ENCODE results near the gene F13A1.
"Not testable (repeated sequence)": the region's sequence is repeated elsewhere in the genome, so short reads cannot be mapped to it uniquely, and the experiment has no call there.

F13A1 gene

DNA sequence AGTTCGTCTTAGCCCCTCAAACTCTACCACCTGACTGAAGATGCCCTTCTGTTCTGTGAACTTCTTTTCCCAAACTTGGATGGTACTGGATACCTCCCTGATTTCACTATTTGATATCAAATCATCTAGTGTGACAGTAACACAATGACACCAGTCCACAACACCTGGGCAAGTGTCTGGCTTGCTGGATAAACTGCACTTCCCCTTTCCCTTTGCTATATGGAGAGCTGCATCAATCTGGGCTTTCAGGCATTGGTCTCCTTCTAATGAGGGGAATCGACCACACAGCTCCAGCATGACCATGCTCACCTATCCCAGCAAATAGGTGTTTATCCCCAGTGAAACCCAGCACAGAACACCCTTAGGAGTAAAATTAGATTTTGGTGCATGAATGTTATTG, 3.1 kb downstream of the F13A1 start:
- WGBS, result 77% methylated on average over 2 of the region's 2 CpGs
- Histone ChIP-seq H3K9ac (ENCODE audit: low read depth, low read length) (no peak overlapping the region), H3K4me3 (ENCODE audit: low read length) (no peak overlapping the region), H3K9me3 (ENCODE audit: insufficient read depth, low read depth, low read length) (no peaks in the 10 kb centered on the region), H3K27me3 (ENCODE audit: insufficient read depth, low read length) (peaks cover 33% of the 10 kb centered on the region), H3K27ac (ENCODE audit: low read depth, low read length) (no peak overlapping the region), H3K36me3 (ENCODE audit: insufficient read depth, low read length) (no peaks in the 10 kb centered on the region), H3K4me1 (ENCODE audit: insufficient read depth, low read length) (peaks cover 8% of the 10 kb centered on the region; the same call in 1 of the 2 replicates)

DNA sequence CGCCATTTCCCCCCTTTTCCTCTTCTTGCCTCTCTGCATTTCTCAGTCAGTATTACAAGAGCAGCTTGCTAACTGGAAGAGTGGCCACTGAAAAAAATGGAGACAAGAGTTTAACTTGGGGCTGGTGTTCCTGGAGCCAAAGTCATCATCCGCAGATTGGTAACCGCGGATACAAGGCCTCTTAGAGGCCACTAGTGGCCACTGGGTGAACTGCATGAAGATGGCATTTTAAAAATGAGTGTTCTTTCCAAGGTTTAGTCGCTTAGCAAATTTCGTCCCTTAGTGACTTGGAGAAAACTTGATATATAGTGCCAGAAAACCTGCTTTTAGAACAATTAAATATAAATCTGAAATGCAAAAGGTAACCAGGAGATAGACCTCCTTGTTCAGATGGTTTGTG, 4.8 kb downstream of the F13A1 start:
- 43% methylated on average over 6 of the region's 6 CpGs for WGBS
- Histone ChIP-seq H3K27me3 (ENCODE audit: insufficient read depth, low read length) (peaks cover 21% of the 10 kb centered on the region), H3K36me3 (ENCODE audit: insufficient read depth, low read length) (no peaks in the 10 kb centered on the region), H3K4me3 (ENCODE audit: low read length) (no peak overlapping the region), H3K27ac (ENCODE audit: low read depth, low read length) (no peak overlapping the region), H3K9ac (ENCODE audit: low read depth, low read length) (no peak overlapping the region), H3K9me3 (ENCODE audit: insufficient read depth, low read depth, low read length) (no peaks in the 10 kb centered on the region), H3K4me1 (ENCODE audit: insufficient read depth, low read length) (0 out of 2 replicates have a peak, but pooled peaks cover 8% of the 10 kb centered on the region)

DNA sequence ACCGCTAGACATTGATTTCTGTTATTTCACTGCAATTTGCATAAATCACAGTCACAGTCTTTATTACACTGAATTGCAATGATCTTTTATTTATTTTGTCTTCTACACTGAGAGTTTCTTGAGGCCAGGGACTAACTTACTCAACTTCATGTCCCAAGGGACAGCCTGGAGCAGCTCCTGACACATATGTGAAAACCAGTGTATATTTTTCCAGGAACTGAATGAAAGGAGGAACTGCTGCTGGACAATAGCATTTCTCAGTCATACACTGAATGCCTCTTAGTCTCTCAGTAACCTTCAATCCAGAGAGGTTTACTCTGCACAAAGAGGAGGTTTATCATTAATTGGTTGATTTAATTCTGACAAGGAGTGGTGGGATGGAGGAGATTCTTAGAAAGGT, 5.9 kb downstream of the F13A1 start:
- H3K36me3 ChIP-seq (ENCODE audit: insufficient read depth, low read length), result no peaks in the 10 kb centered on the region
- no peak overlapping the region for H3K27ac ChIP-seq (ENCODE audit: low read depth, low read length)
- 88% methylated on average over 1 of the region's 1 CpG for WGBS
- H3K4me3 ChIP-seq (ENCODE audit: low read length), result no peak overlapping the region
- H3K4me1 ChIP-seq (ENCODE audit: insufficient read depth, low read length), result 0 out of 2 replicates have a peak, but pooled peaks cover 8% of the 10 kb centered on the region
- H3K9me3 ChIP-seq (ENCODE audit: insufficient read depth, low read depth, low read length), result no peaks in the 10 kb centered on the region
- no peak overlapping the region for H3K9ac ChIP-seq (ENCODE audit: low read depth, low read length)
- H3K27me3 ChIP-seq (ENCODE audit: insufficient read depth, low read length), result peaks cover 11% of the 10 kb centered on the region

DNA sequence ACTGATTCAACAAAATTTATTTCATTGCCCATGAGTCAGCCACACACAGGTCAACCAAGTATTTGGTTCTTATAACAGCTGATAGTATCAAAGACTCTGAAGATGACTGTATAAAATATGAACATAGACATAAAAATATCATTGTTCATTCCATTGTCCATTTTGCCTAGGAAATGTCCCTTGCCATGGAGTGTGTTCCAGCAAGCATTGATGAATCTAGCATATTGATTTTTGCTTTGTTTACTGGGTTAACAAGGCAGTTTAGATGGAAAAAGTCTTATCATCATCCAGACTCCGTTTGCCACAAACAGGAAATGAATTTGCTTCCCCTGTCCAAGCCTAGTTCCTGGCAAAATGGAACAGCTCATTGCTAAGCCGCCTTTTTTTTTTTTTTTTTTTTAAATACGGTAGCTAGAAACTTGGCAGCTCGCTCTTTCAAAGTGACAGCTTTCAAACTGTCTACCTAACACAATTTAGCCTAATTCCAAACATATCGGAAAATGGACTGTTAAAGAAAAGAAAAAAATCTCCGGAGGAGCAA, 7.5 kb downstream of the F13A1 start:
- no peaks in the 10 kb centered on the region for H3K27me3 ChIP-seq (ENCODE audit: insufficient read depth, low read length)
- WGBS, result 95% methylated on average over 4 of the region's 6 CpGs
- no peaks in the 10 kb centered on the region for H3K36me3 ChIP-seq (ENCODE audit: insufficient read depth, low read length)
- H3K4me3 ChIP-seq (ENCODE audit: low read length), result no peak overlapping the region
- H3K4me1 ChIP-seq (ENCODE audit: insufficient read depth, low read length), result 0 out of 2 replicates have a peak, but pooled peaks cover 2% of the 10 kb centered on the region
- H3K27ac ChIP-seq (ENCODE audit: low read depth, low read length), result no peak overlapping the region
- H3K9ac ChIP-seq (ENCODE audit: low read depth, low read length), result no peak overlapping the region
- H3K9me3 ChIP-seq (ENCODE audit: insufficient read depth, low read depth, low read length), result no peaks in the 10 kb centered on the region

DNA sequence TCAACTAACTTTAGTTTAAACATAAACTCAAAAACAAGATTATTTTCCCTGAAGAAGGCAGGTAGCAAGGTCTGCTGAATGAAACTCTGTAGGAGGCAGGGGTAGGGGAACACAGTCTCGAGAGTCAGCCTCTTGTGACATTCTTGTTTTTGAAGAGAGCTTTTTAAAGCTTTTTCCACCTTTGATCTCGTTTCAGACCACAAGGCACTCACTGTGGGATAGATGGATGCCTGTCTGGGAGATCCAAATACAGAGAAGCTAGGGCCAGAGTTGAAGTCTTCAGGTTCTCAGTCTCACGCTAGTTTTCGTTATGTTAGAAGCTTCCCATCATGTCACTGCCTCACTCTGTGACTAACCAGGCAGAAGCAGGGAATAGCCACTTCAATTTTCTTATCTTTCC, 14.9 kb downstream of the F13A1 start:
- H3K27me3 ChIP-seq (ENCODE audit: insufficient read depth, low read length), result no peaks in the 10 kb centered on the region
- WGBS, result 88% methylated on average over 4 of the region's 4 CpGs
- peaks cover 7% of the 10 kb centered on the region; the same call in 1 of the 2 replicates for H3K9me3 ChIP-seq (ENCODE audit: insufficient read depth, low read depth, low read length)
- H3K27ac ChIP-seq (ENCODE audit: low read depth, low read length), result no peak overlapping the region
- no peaks in the 10 kb centered on the region for H3K4me1 ChIP-seq (ENCODE audit: insufficient read depth, low read length)
- no peak overlapping the region for H3K9ac ChIP-seq (ENCODE audit: low read depth, low read length)
- H3K36me3 ChIP-seq (ENCODE audit: insufficient read depth, low read length), result no peaks in the 10 kb centered on the region
- H3K4me3 ChIP-seq (ENCODE audit: low read length), result no peak overlapping the region

DNA sequence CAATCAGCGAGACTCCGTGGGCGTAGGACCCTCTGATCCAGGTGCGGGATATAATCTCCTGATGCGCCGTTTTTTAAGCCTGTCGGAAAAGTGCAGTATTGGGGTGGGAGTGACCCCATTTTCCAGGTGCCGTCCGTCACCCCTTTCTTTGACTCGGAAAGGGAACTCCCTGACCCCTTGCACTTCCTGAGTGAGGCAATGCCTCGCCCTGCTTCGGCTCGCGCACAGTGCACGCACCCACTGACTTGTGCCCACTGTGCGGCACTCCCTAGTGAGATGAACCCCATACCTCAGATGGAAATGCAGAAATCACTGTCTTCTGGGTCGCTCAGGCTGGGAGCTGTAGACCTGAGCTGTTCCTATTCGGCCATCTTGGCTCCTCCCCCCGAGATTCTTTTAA, 20.1 kb downstream of the F13A1 start:
- H3K4me1 ChIP-seq (ENCODE audit: insufficient read depth, low read length); H3K27ac ChIP-seq (ENCODE audit: low read depth, low read length); H3K9me3 ChIP-seq (ENCODE audit: insufficient read depth, low read depth, low read length); H3K4me3 ChIP-seq (ENCODE audit: low read length); H3K27me3 ChIP-seq (ENCODE audit: insufficient read depth, low read length); H3K36me3 ChIP-seq (ENCODE audit: insufficient read depth, low read length); H3K9ac ChIP-seq (ENCODE audit: low read depth, low read length): not testable (repeated sequence)
- WGBS, result 96% methylated on average over 19 of the region's 19 CpGs

GRCh38 chr6:6293317-6293716, 27.1 kb downstream of the F13A1 start:
- H3K4me1 ChIP-seq (ENCODE audit: insufficient read depth, low read length), result peaks cover 14% of the 10 kb centered on the region
- no peak overlapping the region for H3K4me3 ChIP-seq (ENCODE audit: low read length)
- H3K27me3 ChIP-seq (ENCODE audit: insufficient read depth, low read length), result no peaks in the 10 kb centered on the region
- H3K36me3 ChIP-seq (ENCODE audit: insufficient read depth, low read length), result no peaks in the 10 kb centered on the region
- H3K9ac ChIP-seq (ENCODE audit: low read depth, low read length), result no peak overlapping the region
- no peak overlapping the region for H3K27ac ChIP-seq (ENCODE audit: low read depth, low read length)
- 6% methylated on average over 3 of the region's 3 CpGs for whole genome bisulfite sequencing
- no peaks in the 10 kb centered on the region for H3K9me3 ChIP-seq (ENCODE audit: insufficient read depth, low read depth, low read length)

GRCh38 chr6:6287415-6287814, 33.0 kb downstream of the F13A1 start:
- Histone ChIP-seq H3K9ac (ENCODE audit: low read depth, low read length) (no peak overlapping the region), H3K4me3 (ENCODE audit: low read length) (no peak overlapping the region), H3K9me3 (ENCODE audit: insufficient read depth, low read depth, low read length) (no peaks in the 10 kb centered on the region), H3K27ac (ENCODE audit: low read depth, low read length) (no peak overlapping the region), H3K36me3 (ENCODE audit: insufficient read depth, low read length) (no peaks in the 10 kb centered on the region), H3K4me1 (ENCODE audit: insufficient read depth, low read length) (peaks cover 5% of the 10 kb centered on the region; the same call in 1 of the 2 replicates), H3K27me3 (ENCODE audit: insufficient read depth, low read length) (no peaks in the 10 kb centered on the region)
- WGBS, result 92% methylated on average over 3 of the region's 3 CpGs

DNA sequence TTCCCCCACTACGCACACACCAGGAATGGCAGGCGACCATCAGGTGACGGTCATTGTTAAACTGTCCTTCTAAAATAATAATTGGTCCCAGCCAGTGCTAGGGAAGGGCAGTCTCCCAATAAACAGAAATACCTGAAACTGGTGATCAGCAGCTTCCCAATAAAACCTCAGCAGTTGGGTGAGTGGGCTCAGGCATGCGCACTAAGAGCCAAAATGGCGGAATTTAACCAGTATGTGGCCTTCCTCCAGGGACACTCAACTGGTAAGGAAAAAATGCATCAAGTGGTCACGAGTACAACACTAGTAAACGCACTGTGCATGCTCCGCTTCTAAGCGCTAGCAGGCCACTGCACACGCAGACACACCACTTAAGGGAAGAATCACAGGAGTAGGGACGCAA, 34.8 kb downstream of the F13A1 start:
- H3K27me3 ChIP-seq (ENCODE audit: insufficient read depth, low read length), result no peaks in the 10 kb centered on the region
- no peak overlapping the region for H3K27ac ChIP-seq (ENCODE audit: low read depth, low read length)
- no peak overlapping the region for H3K9ac ChIP-seq (ENCODE audit: low read depth, low read length)
- WGBS, result 97% methylated on average over 11 of the region's 11 CpGs
- no peaks in the 10 kb centered on the region for H3K36me3 ChIP-seq (ENCODE audit: insufficient read depth, low read length)
- H3K4me3 ChIP-seq (ENCODE audit: low read length), result no peak overlapping the region
- no peaks in the 10 kb centered on the region for H3K9me3 ChIP-seq (ENCODE audit: insufficient read depth, low read depth, low read length)
- H3K4me1 ChIP-seq (ENCODE audit: insufficient read depth, low read length), result no peaks in the 10 kb centered on the region

- Histone ChIP-seq H3K27ac (ENCODE audit: low read depth, low read length) (no peak overlapping the region), H3K4me1 (ENCODE audit: insufficient read depth, low read length) (no peaks in the 10 kb centered on the region), H3K4me3 (ENCODE audit: low read length) (no peak overlapping the region), H3K9me3 (ENCODE audit: insufficient read depth, low read depth, low read length) (no peaks in the 10 kb centered on the region), H3K9ac (ENCODE audit: low read depth, low read length) (no peak overlapping the region), H3K27me3 (ENCODE audit: insufficient read depth, low read length) (no peaks in the 10 kb centered on the region), H3K36me3 (ENCODE audit: insufficient read depth, low read length) (no peaks in the 10 kb centered on the region)
- WGBS, result 93% methylated on average over 6 of the region's 6 CpGs
Observed at GRCh38 chr6:6284221-6284966, 36.1 kb downstream of the F13A1 start.

DNA sequence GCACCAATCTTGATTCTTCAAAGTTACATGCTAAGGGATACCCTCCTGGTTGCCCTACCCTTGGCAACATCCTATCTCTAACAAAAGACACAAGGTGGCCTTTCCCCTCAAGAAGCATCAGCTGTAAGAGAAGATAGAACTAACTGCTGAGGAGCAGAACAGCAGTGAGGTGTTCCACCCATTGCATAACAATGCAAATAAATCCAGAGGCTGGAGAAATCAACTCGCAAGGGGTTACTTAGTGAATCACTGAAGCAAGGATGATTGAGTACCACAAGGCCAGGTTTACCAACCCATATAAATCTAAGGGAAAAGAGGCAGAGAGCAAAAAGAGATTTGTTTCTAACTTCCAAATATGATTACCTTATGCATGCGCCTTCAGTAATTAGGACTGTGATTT, 36.7 kb downstream of the F13A1 start:
- no peak overlapping the region for H3K9ac ChIP-seq (ENCODE audit: low read depth, low read length)
- no peaks in the 10 kb centered on the region for H3K9me3 ChIP-seq (ENCODE audit: insufficient read depth, low read depth, low read length)
- WGBS, result 90% methylated on average over 2 of the region's 2 CpGs
- H3K27me3 ChIP-seq (ENCODE audit: insufficient read depth, low read length), result no peaks in the 10 kb centered on the region
- H3K4me3 ChIP-seq (ENCODE audit: low read length), result no peak overlapping the region
- no peaks in the 10 kb centered on the region for H3K36me3 ChIP-seq (ENCODE audit: insufficient read depth, low read length)
- no peak overlapping the region for H3K27ac ChIP-seq (ENCODE audit: low read depth, low read length)
- H3K4me1 ChIP-seq (ENCODE audit: insufficient read depth, low read length), result no peaks in the 10 kb centered on the region
